Liver (tissue), 9 donors: ENCODE data around the gene TIMMDC1. TPM values are rescaled to one million over a fixed set of nuclear protein-coding genes. Genes with fewer than 3 reads are reported as not detected.

ENCODE experiments used
- DNase-seq: peaks from one replicate; pipeline ENCODE4 v3.0.0-alpha.2; 2017; ENCODE audit warnings: low spot score
- H3K27ac ChIP-seq, 2 donors: one replicate each; pipeline ENCODE4 v1.7.0; 2013; ENCODE audit warnings: inconsistent platforms in 2 of 2, low read length in 2 of 2, control low read depth in 1 of 2, low read depth in 1 of 2, mild to moderate bottlenecking in 1 of 2
- H3K27me3 ChIP-seq, 4 donors: one replicate each; pipeline versions ENCODE4 v1.6.1 to v1.7.0; 2013; ENCODE audit warnings: low read length in 3 of 4, inconsistent platforms in 1 of 4, mild to moderate bottlenecking in 1 of 4, moderate library complexity in 1 of 4; ENCODE audit not compliant: control insufficient read depth in 4 of 4, insufficient read depth in 4 of 4
- H3K36me3 ChIP-seq, 4 donors: one replicate each; pipeline versions ENCODE4 v1.6.1 to v1.7.0; 2013; ENCODE audit warnings: low read length in 3 of 4, mild to moderate bottlenecking in 3 of 4, low read depth in 1 of 4, moderate library complexity in 1 of 4; ENCODE audit not compliant: control insufficient read depth in 4 of 4, insufficient read depth in 3 of 4
- H3K4me1 ChIP-seq, 4 donors: one replicate each; pipeline versions ENCODE4 v1.6.1 to v1.7.0; 2013; ENCODE audit warnings: low read length in 3 of 4, mild to moderate bottlenecking in 3 of 4, moderate library complexity in 1 of 4; ENCODE audit not compliant: control insufficient read depth in 4 of 4, insufficient read depth in 4 of 4
- H3K4me3 ChIP-seq, 3 donors: one replicate each; pipeline versions ENCODE4 v1.6.1 to v1.7.0; 2013; ENCODE audit warnings: low read length in 3 of 3, control low read depth in 1 of 3, low read depth in 1 of 3, mild to moderate bottlenecking in 1 of 3
- H3K9ac ChIP-seq, 2 donors: one replicate each; pipeline ENCODE4 v1.7.0; 2013; ENCODE audit warnings: low read length in 2 of 2, mild to moderate bottlenecking in 2 of 2, moderate library complexity in 2 of 2, control low read depth in 1 of 2, low read depth in 1 of 2
- H3K9me3 ChIP-seq, 4 donors: one replicate each; pipeline versions ENCODE4 v1.6.1 to v1.7.0; 2013; ENCODE audit warnings: low read length in 3 of 4; ENCODE audit not compliant: control insufficient read depth in 4 of 4
- CTCF ChIP-seq: fragments of 150-350 bp; IDR thresholded peaks from 2 replicates; pipeline ENCODE4 v1.5.1; 2017; ENCODE audit warnings: improper control_type of control experiment, low read depth, low read length; ENCODE audit not compliant: missing input control
- EGR1 ChIP-seq, 2 donors: IDR thresholded peaks; 2 replicates each; pipeline ENCODE4 v1.6.1; 2016 to 2018; ENCODE audit warnings: antibody characterized with exemption in 2 of 2, low read depth in 2 of 2
- FOXA1 ChIP-seq: IDR thresholded peaks from 2 replicates; pipeline ENCODE4 v1.6.1; 2016; ENCODE audit warnings: antibody characterized with exemption
- FOXA2 ChIP-seq: IDR thresholded peaks from 2 replicates; pipeline ENCODE4 v1.6.1; 2016; ENCODE audit warnings: antibody characterized with exemption
- GABPA ChIP-seq, 2 donors: IDR thresholded peaks in 1 of 2; conservative IDR thresholded peaks in 1 of 2; 2 replicates each; pipeline ENCODE4 v1.6.1; 2016; ENCODE audit warnings: antibody characterized with exemption in 2 of 2, mild to moderate bottlenecking in 1 of 2, moderate library complexity in 1 of 2
- HNF4A ChIP-seq, 2 donors: conservative IDR thresholded peaks; 2 replicates each; pipeline ENCODE4 v1.6.1; 2016; ENCODE audit warnings: antibody characterized with exemption in 2 of 2, mild to moderate bottlenecking in 2 of 2
- HNF4G ChIP-seq: IDR thresholded peaks from 2 replicates; pipeline ENCODE4 v1.6.1; 2016; ENCODE audit warnings: antibody characterized with exemption
- JUND ChIP-seq, 2 donors: IDR thresholded peaks; 2 replicates each; pipeline ENCODE4 v1.6.1; 2016; ENCODE audit warnings: antibody characterized with exemption in 2 of 2
- NR2F2 ChIP-seq: IDR thresholded peaks from 2 replicates; pipeline ENCODE4 v1.6.1; 2016; ENCODE audit warnings: antibody characterized with exemption
- RAD21 ChIP-seq, 2 donors: IDR thresholded peaks; 2 replicates each; pipeline ENCODE4 v1.6.1; 2016; ENCODE audit warnings: antibody characterized with exemption in 2 of 2, mild to moderate bottlenecking in 2 of 2
- YY1 ChIP-seq: IDR thresholded peaks from 2 replicates; pipeline ENCODE4 v1.6.1; 2016; ENCODE audit warnings: antibody characterized with exemption, mild to moderate bottlenecking
- ZBTB33 ChIP-seq: IDR thresholded peaks from 2 replicates; pipeline ENCODE4 v1.6.1; 2016; ENCODE audit warnings: antibody characterized with exemption
- WGBS: extraction: QIAGEN DNeasy Blood & Tissue Kit; methylation state at CpG from one replicate; pipeline ENCODE4 v1.1.7; 2013; 5-methylcytosine and 5-hydroxymethylcytosine counted together
- polyA plus RNA-seq, 2 donors: library from polyadenylated mRNA; stranded (reverse) in 1 of 2; unstranded in 1 of 2; fragments of 200-250 nt in 1 of 2; fragments of >200 nt in 1 of 2; fragmentation: Nextera tagmentation in 1 of 2; extraction: Ambion mirVana in 1 of 2; gene quantifications; one replicate each; pipeline versions ENCODE4 v1.2.1 to v1.2.3, GENCODE V29; 2013 to 2015
- total RNA-seq, 2 donors: library from RNA; depleted of rRNA; stranded (reverse); fragments of >200 nt; gene quantifications; one replicate each; pipeline ENCODE4 v1.2.3, GENCODE V29; 2014
- TF ChIP-seq, protein P1 (sequence below): IDR thresholded peaks from 2 replicates; pipeline ENCODE4 v1.6.1; 2016; ENCODE audit warnings: antibody characterized with exemption, mild to moderate bottlenecking
- donor health status: healthy.
- donor health status: healthy.
- donor health status: healthy.
- donor health status: healthy.
- donor health status: healthy.

The TIMMDC1 gene
- total and polyA plus RNA-seq, 4 donors, result 25.4 to 54.2 (median 33.2) TPM

DNA sequence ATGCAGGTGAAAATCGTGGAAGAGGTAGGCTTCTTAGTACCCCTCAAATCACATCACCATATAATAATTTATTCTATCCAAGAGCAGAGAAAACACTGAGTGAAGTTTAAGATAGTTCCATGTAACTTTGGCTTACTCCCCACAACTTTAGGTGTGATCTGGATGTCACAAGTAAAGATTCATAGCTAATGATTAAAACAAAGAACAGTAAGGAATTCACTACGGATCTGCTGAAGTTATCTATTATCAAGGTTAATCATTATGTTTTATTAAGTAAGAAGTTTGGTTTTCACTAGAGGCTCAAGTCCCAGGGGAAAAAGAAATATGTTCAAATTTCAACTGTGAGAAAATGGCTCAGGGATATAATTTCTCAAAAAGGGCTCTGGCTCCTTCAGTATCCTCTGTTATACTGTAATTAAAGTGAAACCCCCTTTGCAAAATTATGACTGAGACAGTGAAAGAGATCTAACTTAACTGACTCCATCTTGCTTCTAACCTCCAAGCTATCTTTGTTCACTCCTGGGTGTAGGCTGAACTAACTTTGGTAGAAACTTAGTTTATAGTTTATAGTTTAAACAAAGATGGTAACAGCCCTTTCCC lies 43.9 kb downstream of the TIMMDC1 start (continued):
- TF ChIP-seq FOXA2 (no peak), RAD21 (IDR thresholded peaks at IDR 0.05) (no peak)

GRCh38 chr3:119543147-119543546 lies 44.8 kb downstream of the TIMMDC1 start:
- TF ChIP-seq HNF4A (conservative IDR thresholded peaks at IDR 0.05), result no peak
- TF ChIP-seq CTCF, result no peak
- no peak for TF ChIP-seq YY1
- TF ChIP-seq GABPA (IDR thresholded peaks at IDR 0.05 in 1 of 2, conservative IDR thresholded peaks at IDR 0.05 in 1 of 2), result no peak
- TF ChIP-seq FOXA1, result no peak
- no peak for TF ChIP-seq RAD21 (IDR thresholded peaks at IDR 0.05)
- no peak for TF ChIP-seq HNF4G
- no peak for TF ChIP-seq JUND (IDR thresholded peaks at IDR 0.05)
- no peak for TF ChIP-seq EGR1 (IDR thresholded peaks at IDR 0.05; ENCODE audit: low read depth in 2 of 2)
- TF ChIP-seq ZBTB33, result no peak
- TF ChIP-seq, protein P1, sequence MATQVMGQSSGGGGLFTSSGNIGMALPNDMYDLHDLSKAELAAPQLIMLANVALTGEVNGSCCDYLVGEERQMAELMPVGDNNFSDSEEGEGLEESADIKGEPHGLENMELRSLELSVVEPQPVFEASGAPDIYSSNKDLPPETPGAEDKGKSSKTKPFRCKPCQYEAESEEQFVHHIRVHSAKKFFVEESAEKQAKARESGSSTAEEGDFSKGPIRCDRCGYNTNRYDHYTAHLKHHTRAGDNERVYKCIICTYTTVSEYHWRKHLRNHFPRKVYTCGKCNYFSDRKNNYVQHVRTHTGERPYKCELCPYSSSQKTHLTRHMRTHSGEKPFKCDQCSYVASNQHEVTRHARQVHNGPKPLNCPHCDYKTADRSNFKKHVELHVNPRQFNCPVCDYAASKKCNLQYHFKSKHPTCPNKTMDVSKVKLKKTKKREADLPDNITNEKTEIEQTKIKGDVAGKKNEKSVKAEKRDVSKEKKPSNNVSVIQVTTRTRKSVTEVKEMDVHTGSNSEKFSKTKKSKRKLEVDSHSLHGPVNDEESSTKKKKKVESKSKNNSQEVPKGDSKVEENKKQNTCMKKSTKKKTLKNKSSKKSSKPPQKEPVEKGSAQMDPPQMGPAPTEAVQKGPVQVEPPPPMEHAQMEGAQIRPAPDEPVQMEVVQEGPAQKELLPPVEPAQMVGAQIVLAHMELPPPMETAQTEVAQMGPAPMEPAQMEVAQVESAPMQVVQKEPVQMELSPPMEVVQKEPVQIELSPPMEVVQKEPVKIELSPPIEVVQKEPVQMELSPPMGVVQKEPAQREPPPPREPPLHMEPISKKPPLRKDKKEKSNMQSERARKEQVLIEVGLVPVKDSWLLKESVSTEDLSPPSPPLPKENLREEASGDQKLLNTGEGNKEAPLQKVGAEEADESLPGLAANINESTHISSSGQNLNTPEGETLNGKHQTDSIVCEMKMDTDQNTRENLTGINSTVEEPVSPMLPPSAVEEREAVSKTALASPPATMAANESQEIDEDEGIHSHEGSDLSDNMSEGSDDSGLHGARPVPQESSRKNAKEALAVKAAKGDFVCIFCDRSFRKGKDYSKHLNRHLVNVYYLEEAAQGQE, result no peak
- no peak for TF ChIP-seq NR2F2
- no peaks in the 10 kb centered on the region for H3K9me3 ChIP-seq
- 96% methylated on average over 7 of the region's 7 CpGs for WGBS
- no peak overlapping the region for H3K27ac ChIP-seq
- DNase-seq, result no peak
- H3K9ac ChIP-seq, result no peak overlapping the region
- H3K4me1 ChIP-seq, result no peaks in the 10 kb centered on the region
- no peak overlapping the region for H3K4me3 ChIP-seq
- no peaks in the 10 kb centered on the region for H3K27me3 ChIP-seq
- H3K36me3 ChIP-seq, result no peaks in the 10 kb centered on the region

DNA sequence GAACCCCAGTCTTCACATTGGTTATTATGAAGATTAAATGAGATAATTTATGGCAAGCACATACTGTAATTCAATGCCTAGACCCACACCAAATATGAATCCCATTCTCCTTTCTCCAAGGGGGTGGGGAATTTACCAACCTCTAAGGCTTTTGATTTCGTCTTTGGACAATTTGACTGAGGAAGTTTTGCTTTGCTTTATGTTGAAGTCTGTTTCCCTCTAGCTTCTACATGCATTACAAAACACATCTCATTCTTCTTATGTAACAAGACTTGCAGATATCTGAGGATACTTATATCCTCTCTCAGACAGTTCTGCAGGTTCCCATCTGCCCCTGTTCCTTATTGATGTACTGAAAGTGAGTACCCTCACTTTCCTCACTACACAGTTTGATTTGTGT lies 48.9 kb downstream of the TIMMDC1 start:
- H3K27me3 ChIP-seq, result no peaks in the 10 kb centered on the region
- H3K36me3 ChIP-seq, result no peaks in the 10 kb centered on the region
- no peaks in the 10 kb centered on the region for H3K4me1 ChIP-seq
- H3K9ac ChIP-seq, result no peak overlapping the region
- TF ChIP-seq NR2F2 (no peak), HNF4G (no peak)
- no peak overlapping the region for H3K27ac ChIP-seq
- no peak for DNase-seq
- no peak overlapping the region for H3K4me3 ChIP-seq
- 87% methylated on average over 1 of the region's 1 CpG for WGBS
- H3K9me3 ChIP-seq, result no peaks in the 10 kb centered on the region
